H1 (cell line): Measurements from ENCODE around the gene OSMR. TPM values are rescaled to one million over a fixed set of nuclear protein-coding genes. Genes with fewer than 3 reads are reported as not detected.

ENCODE experiments used
- BRCA1 ChIP-seq: IDR thresholded peaks from 2 replicates; pipeline ENCODE4 v1.6.1; 2012; ENCODE audit warnings: low read depth, low read length, improper control_type of control experiment
- CHD1 ChIP-seq: IDR thresholded peaks from 2 replicates; pipeline ENCODE4 v1.6.1; 2012; ENCODE audit warnings: low read depth, low read length, improper control_type of control experiment
- MAFK ChIP-seq: IDR thresholded peaks from 2 replicates; pipeline ENCODE4 v1.6.1; 2012; ENCODE audit warnings: low read depth, mild to moderate bottlenecking, improper control_type of control experiment, low read length
- POU5F1 ChIP-seq: IDR thresholded peaks from 2 replicates; pipeline ENCODE4 v1.6.1; 2011; ENCODE audit warnings: low read depth, mild to moderate bottlenecking, low read length, moderate library complexity
- SIN3A ChIP-seq, 2 experiments: IDR thresholded peaks in 1 of 2; conservative IDR thresholded peaks in 1 of 2; 2 replicates each; pipeline ENCODE4 v1.6.1; 2011 to 2012; ENCODE audit warnings: low read length in 2 of 2, improper control_type of control experiment in 1 of 2, low read depth in 1 of 2, mild to moderate bottlenecking in 1 of 2
- SUZ12 ChIP-seq: fragments of 200-600 bp; sonication (generic); IDR thresholded peaks from 2 replicates; pipeline ENCODE4 v1.6.1; 2012; ENCODE audit warnings: mild to moderate bottlenecking, inconsistent platforms, low read length, moderate library complexity, mixed read lengths
- polyA plus RNA-seq, 7 experiments: library from polyadenylated mRNA; depleted of rRNA in 3 of 7; stranded (reverse) in 5 of 7; unstranded in 2 of 7; fragments of >200 nt in 5 of 7; fragments of 200-250 nt in 2 of 7; gene quantifications; 1 replicate in 5 of 7; 2 replicates in 1 of 7; 4 replicates in 1 of 7; pipeline versions ENCODE4 v1.2.1 to v1.2.3, GENCODE V29; 2011 to 2013; ENCODE audit warnings: missing spikeins in 2 of 7, mixed read lengths in 2 of 7
- total RNA-seq: library from RNA; stranded (reverse); fragmentation: NEBNext Ultra II Directional; extraction: Animal tissue kit (Norgen Biotek cat#: 25700); gene quantifications from 2 replicates; pipeline ENCODE4 v1.2.1, GENCODE V29; 2021
- TF ChIP-seq, protein P1 (sequence below): IDR thresholded peaks from 2 replicates; pipeline ENCODE4 v1.6.1; 2012; ENCODE audit warnings: low read length, inconsistent platforms

OSMR gene
- total and polyA plus RNA-seq, 2 of the 8 experiments (the other 6 are each of a cell fraction or from before 2014, with no cell fraction given) = 2.3 to 2.6 TPM

- TF ChIP-seq, protein P1, sequence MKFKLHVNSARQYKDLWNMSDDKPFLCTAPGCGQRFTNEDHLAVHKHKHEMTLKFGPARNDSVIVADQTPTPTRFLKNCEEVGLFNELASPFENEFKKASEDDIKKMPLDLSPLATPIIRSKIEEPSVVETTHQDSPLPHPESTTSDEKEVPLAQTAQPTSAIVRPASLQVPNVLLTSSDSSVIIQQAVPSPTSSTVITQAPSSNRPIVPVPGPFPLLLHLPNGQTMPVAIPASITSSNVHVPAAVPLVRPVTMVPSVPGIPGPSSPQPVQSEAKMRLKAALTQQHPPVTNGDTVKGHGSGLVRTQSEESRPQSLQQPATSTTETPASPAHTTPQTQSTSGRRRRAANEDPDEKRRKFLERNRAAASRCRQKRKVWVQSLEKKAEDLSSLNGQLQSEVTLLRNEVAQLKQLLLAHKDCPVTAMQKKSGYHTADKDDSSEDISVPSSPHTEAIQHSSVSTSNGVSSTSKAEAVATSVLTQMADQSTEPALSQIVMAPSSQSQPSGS = no peak
- TF ChIP-seq BRCA1 = no peak
- TF ChIP-seq POU5F1 = no peak
- no peak for TF ChIP-seq CHD1
- no peak for TF ChIP-seq SUZ12
- no peak for TF ChIP-seq MAFK
- no peak for TF ChIP-seq SIN3A (conservative IDR thresholded peaks at IDR 0.05 in 1 of 2, IDR thresholded peaks at IDR 0.05 in 1 of 2; ENCODE audit: low read depth in 1 of 2, low read length in 2 of 2)
- TF ChIP-seq, all 59 proteins: peak for 0
Measured at GRCh38 chr5:38936269-38936668, 90.5 kb downstream of the OSMR start (continued).
